ENCODE results near the gene AJUBA. TPM values are rescaled to one million over a fixed set of nuclear protein-coding genes. Genes with fewer than 3 reads are reported as not detected.
A peak's percentile ranks its signal among the peaks of the same experiment; 100 is the strongest.

Gene AJUBA
- total and polyA plus RNA-seq, 7 experiments from 2014 or later: 0.49 to 3.2 (median 1.6) TPM

- Histone ChIP-seq H3K27ac (ENCODE audit: low read depth, low read length) (no peak overlapping the region), H3K27me3 (ENCODE audit: control insufficient read depth in 2 of 2, insufficient read depth in 2 of 2, low read length in 2 of 2) (no peaks in the 10 kb centered on the region), H3K36me3 (ENCODE audit: control insufficient read depth in 2 of 3, insufficient read depth in 3 of 3, low read length in 3 of 3) (peaks cover 0 to 27% (median 0%) of the 10 kb centered on the region in 3 experiments), H3K4me1 (ENCODE audit: control insufficient read depth in 2 of 2, insufficient read depth in 2 of 2, low read length in 2 of 2) (peaks cover 0 to 8% of the 10 kb centered on the region in 2 donors), H3K9me3 (ENCODE audit: control insufficient read depth in 2 of 3, low read length in 3 of 3) (no peaks in the 10 kb centered on the region), H3K4me3 (ENCODE audit: low read length) (no peak overlapping the region)
- ChIA-PET CTCF (interaction anchor here (0.6 to 9.4 kb wide), 30 partner anchors 10 to 430 kb away, joined by 3 to 264 read pairs (median 5); partner anchors contain the start of genes CDH24, DAD1, HAUS4 and PRMT5), POLR2A (interaction anchor here (0.6 to 9.2 kb wide), 9 partner anchors 9 to 467 kb away, joined by 3 to 76 read pairs (median 4); partner anchors contain the start of genes ACIN1, C14orf119, CDH24 and PRMT5)
- Mint-ChIP-seq H3K4me3 (no peak overlapping the region), H3K27me3 (no peaks in the 10 kb centered on the region), H3K4me1 (peaks cover 0 to 5% (median 0%) of the 10 kb centered on the region in 7 donors), H3K36me3 (peaks cover 0 to 20% (median 0%) of the 10 kb centered on the region in 5 donors), H3K27ac (peak overlapping the region in 4 of 9 donors; percentile 2 to 39 (median 24)), H3K9me3 (no peaks in the 10 kb centered on the region)
- ATAC-seq (peak; percentile 79), DNase-seq (peak; percentile 65 to 87 (median 82))
- intact Hi-C loops (cut with micrococcal nuclease): loop anchor here (1.0 to 10.0 kb wide), 6 partner anchors 8 to 201 kb away; partner anchors contain the start of gene SLC7A8 (in 1 of the 2)
Observed at GRCh38 chr14:22986508-22987054, 4.2 kb upstream of the AJUBA start.

- Mint-ChIP-seq H3K9me3 (no peaks in the 10 kb centered on the region), H3K4me1 (peaks cover 0 to 5% (median 0%) of the 10 kb centered on the region in 7 donors), H3K36me3 (peaks cover 0 to 20% (median 0%) of the 10 kb centered on the region in 5 donors), H3K4me3 (peak overlapping the region in 1 of 10 donors; percentile 9), H3K27ac (peak overlapping the region in 2 of 9 donors; percentile 14 to 39), H3K27me3 (peaks cover 0 to under 1% (median 0%) of the 10 kb centered on the region in 5 donors)
- no peak for ATAC-seq
- Histone ChIP-seq H3K27me3 (ENCODE audit: control insufficient read depth in 2 of 2, insufficient read depth in 2 of 2, low read length in 2 of 2) (no peaks in the 10 kb centered on the region), H3K27ac (ENCODE audit: low read depth, low read length) (no peak overlapping the region), H3K9me3 (ENCODE audit: control insufficient read depth in 2 of 3, low read length in 3 of 3) (no peaks in the 10 kb centered on the region), H3K4me1 (ENCODE audit: control insufficient read depth in 2 of 2, insufficient read depth in 2 of 2, low read length in 2 of 2) (peaks cover 0 to 8% of the 10 kb centered on the region in 2 donors), H3K36me3 (ENCODE audit: control insufficient read depth in 2 of 3, insufficient read depth in 3 of 3, low read length in 3 of 3) (peaks cover 0 to 27% (median 0%) of the 10 kb centered on the region in 3 experiments), H3K4me3 (ENCODE audit: low read length) (no peak overlapping the region)
- POLR2A ChIA-PET: interaction anchor here (0.8 to 9.2 kb wide), 9 partner anchors 10 to 467 kb away, joined by 3 to 76 read pairs (median 4); partner anchors contain the start of genes ACIN1, C14orf119, CDH24 and PRMT5
- DNase-seq: no peak
- CTCF ChIA-PET: interaction anchor here (0.6 to 9.4 kb wide), 32 partner anchors 11 to 429 kb away, joined by 3 to 264 read pairs (median 5); partner anchors contain the start of genes CDH24, DAD1, HAUS4 and PRMT5
- intact Hi-C loops (cut with micrococcal nuclease): loop anchor here (1.0 to 10.0 kb wide), 6 partner anchors 8 to 201 kb away; partner anchors contain the start of gene SLC7A8 (in 1 of the 2)
Observed at GRCh38 chr14:22985894-22986507, 3.6 kb upstream of the AJUBA start.

- H3K9me3 Mint-ChIP-seq: no peaks in the 10 kb centered on the region
- DNase-seq (no peak), ATAC-seq (no peak)
- Histone ChIP-seq H3K4me1 (ENCODE audit: control insufficient read depth in 2 of 2, insufficient read depth in 2 of 2, low read length in 2 of 2) (peaks cover 0 to 8% of the 10 kb centered on the region in 2 donors), H3K36me3 (ENCODE audit: control insufficient read depth in 2 of 3, insufficient read depth in 3 of 3, low read length in 3 of 3) (peaks cover 0 to 27% (median 0%) of the 10 kb centered on the region in 3 experiments), H3K27me3 (ENCODE audit: control insufficient read depth in 2 of 2, insufficient read depth in 2 of 2, low read length in 2 of 2) (no peaks in the 10 kb centered on the region), H3K27ac (ENCODE audit: low read depth, low read length) (no peak overlapping the region), H3K9me3 (ENCODE audit: control insufficient read depth in 2 of 3, low read length in 3 of 3) (no peaks in the 10 kb centered on the region), H3K4me3 (ENCODE audit: low read length) (no peak overlapping the region)
- H3K27ac Mint-ChIP-seq: no peak overlapping the region
- peaks cover 0 to 6% (median 3%) of the 10 kb centered on the region in 7 donors for H3K4me1 Mint-ChIP-seq
- H3K27me3 Mint-ChIP-seq: peaks cover 0 to 4% (median 0%) of the 10 kb centered on the region in 5 donors
- ChIA-PET POLR2A (interaction anchor here (1.0 to 9.2 kb wide), 5 partner anchors 11 to 84 kb away, joined by 3 to 76 read pairs (median 5); partner anchors contain the start of gene CDH24), CTCF (interaction anchor here (0.8 to 9.4 kb wide), 17 partner anchors 11 to 428 kb away, joined by 3 to 264 read pairs (median 7); partner anchors contain the start of genes CDH24 and RBM23)
- intact Hi-C loops (cut with micrococcal nuclease): loop anchor here (5.0 to 10.0 kb wide), 4 partner anchors 42 to 1073 kb away; partner anchors contain the start of gene SLC7A8 (in 1 of the 2)
- H3K4me3 Mint-ChIP-seq: no peak overlapping the region
- peaks cover 0 to 20% (median 0%) of the 10 kb centered on the region in 5 donors for H3K36me3 Mint-ChIP-seq
Observed at GRCh38 chr14:22984959-22985658, 2.8 kb upstream of the AJUBA start.

GRCh38 chr14:22981876-22982476 lies 375 bp downstream of the AJUBA start:
- peaks cover 0 to 24% (median 0%) of the 10 kb centered on the region in 5 donors for H3K27me3 Mint-ChIP-seq
- CTCF ChIA-PET: interaction anchor here (0.5 to 9.4 kb wide), 16 partner anchors 8 to 1063 kb away, joined by 3 to 264 read pairs (median 4); partner anchors contain the start of gene CDH24
- intact Hi-C loops (cut with micrococcal nuclease): loop anchor here (1.0 to 10.0 kb wide), 4 partner anchors 113 to 1070 kb away; partner anchors contain the start of genes ACIN1 (in 1 of the 2), C14orf119 (in 1 of the 2) and SLC7A8 (in 1 of the 2)
- H3K4me3 Mint-ChIP-seq: peak overlapping the region in 5 of 10 donors; percentile 37 to 86 (median 78)
- Histone ChIP-seq H3K27me3 (ENCODE audit: control insufficient read depth in 2 of 2, insufficient read depth in 2 of 2, low read length in 2 of 2) (no peaks in the 10 kb centered on the region), H3K27ac (ENCODE audit: low read depth, low read length) (peak overlapping the region; percentile 53), H3K36me3 (ENCODE audit: control insufficient read depth in 2 of 3, insufficient read depth in 3 of 3, low read length in 3 of 3) (peaks cover 0 to 8% (median 0%) of the 10 kb centered on the region in 3 experiments), H3K4me1 (ENCODE audit: control insufficient read depth in 2 of 2, insufficient read depth in 2 of 2, low read length in 2 of 2) (peaks cover 0 to 8% of the 10 kb centered on the region in 2 donors), H3K9me3 (ENCODE audit: control insufficient read depth in 2 of 3, low read length in 3 of 3) (no peaks in the 10 kb centered on the region), H3K4me3 (ENCODE audit: low read length) (peak overlapping the region; percentile 76)
- peaks cover 0 to 13% (median 9%) of the 10 kb centered on the region in 7 donors for H3K4me1 Mint-ChIP-seq
- ATAC-seq (no peak), DNase-seq (peak in 3 of 9 donors; percentile 10 to 21 (median 12))
- peak overlapping the region in 2 of 9 donors; percentile 44 to 68 for H3K27ac Mint-ChIP-seq
- peaks cover 0 to 3% (median 0%) of the 10 kb centered on the region in 5 donors for H3K36me3 Mint-ChIP-seq
- H3K9me3 Mint-ChIP-seq: no peaks in the 10 kb centered on the region
- POLR2A ChIA-PET: interaction anchor here (0.6 to 9.2 kb wide), 10 partner anchors 13 to 458 kb away, joined by 3 to 76 read pairs (median 4); partner anchors contain the start of genes ACIN1, C14orf119, CDH24 and PRMT5

DNA sequence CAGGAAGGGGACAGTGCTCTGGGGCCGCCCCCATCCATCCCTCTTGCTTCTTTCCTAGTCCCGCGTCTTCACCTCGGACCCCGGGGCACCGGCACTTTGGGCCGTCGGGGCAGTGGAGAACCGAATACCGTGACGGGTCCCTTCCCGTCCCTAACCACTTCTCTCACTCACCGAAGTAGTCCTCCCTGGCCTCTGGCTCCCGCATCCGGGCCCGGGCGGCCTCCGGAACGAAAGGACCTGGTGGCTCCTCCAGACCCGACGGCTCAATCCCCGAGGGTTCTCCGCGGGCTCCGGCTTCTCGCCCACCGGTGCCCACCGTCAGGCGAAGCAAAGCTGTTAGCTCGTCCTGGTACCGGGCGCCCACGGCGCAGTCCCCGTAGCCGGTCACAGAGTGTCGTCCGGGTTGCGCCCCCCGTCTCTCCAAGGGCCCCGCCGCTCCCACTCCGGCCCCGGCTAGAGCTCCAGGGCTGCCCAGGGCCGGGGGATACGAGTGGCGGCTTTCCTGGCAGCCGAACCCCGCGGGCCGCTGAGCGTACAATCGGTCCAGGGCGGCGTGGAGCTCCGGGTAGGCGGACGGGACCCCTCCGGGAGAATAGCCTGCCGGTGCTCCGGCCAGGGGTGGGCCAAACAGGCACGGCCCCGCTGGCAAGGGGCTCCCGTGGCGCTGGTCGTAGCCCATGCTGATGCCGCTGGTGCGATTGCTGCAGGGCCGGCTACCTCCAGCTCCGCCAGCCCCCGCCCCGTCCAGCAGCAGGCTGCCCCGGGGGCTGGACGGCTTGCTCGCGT lies 1.1 kb downstream of the AJUBA start:
- peak overlapping the region in 1 of 9 donors; percentile 39 for H3K27ac Mint-ChIP-seq
- intact Hi-C loops (cut with micrococcal nuclease): loop anchor here in 1 of 2 donors (5.0 to 10.0 kb wide), 2 partner anchors 204 to 1069 kb away; partner anchors contain the start of gene SLC7A8

More for the DNA sequence above, 1.1 kb downstream of the AJUBA start:
- Mint-ChIP-seq H3K36me3 (peaks cover 0 to 3% (median 0%) of the 10 kb centered on the region in 5 donors), H3K9me3 (no peaks in the 10 kb centered on the region), H3K4me1 (peaks cover 0 to 12% (median 9%) of the 10 kb centered on the region in 7 donors), H3K27me3 (peaks cover 0 to 29% (median 0%) of the 10 kb centered on the region in 5 donors), H3K4me3 (peak overlapping the region in 8 of 10 donors; percentile 52 to 80 (median 74))
- ChIA-PET POLR2A (interaction anchor here (0.6 to 9.2 kb wide), 6 partner anchors 41 to 113 kb away, joined by 3 to 76 read pairs (median 4); partner anchors contain the start of genes ACIN1, C14orf119, CDH24 and PRMT5), CTCF (interaction anchor here (0.5 to 9.4 kb wide), 9 partner anchors 7 to 410 kb away, joined by 3 to 264 read pairs (median 19); partner anchors contain the start of gene CDH24)
- H3K9me3 ChIP-seq (ENCODE audit: control insufficient read depth in 2 of 3, low read length in 3 of 3): no peaks in the 10 kb centered on the region
- H3K27me3 ChIP-seq (ENCODE audit: control insufficient read depth in 2 of 2, insufficient read depth in 2 of 2, low read length in 2 of 2): no peaks in the 10 kb centered on the region
- H3K36me3 ChIP-seq (ENCODE audit: control insufficient read depth in 2 of 3, insufficient read depth in 3 of 3, low read length in 3 of 3): peaks cover 0 to 5% (median 0%) of the 10 kb centered on the region in 3 experiments
- ATAC-seq (peak; percentile 12), DNase-seq (peak in 7 of 9 donors; percentile 21 to 36 (median 26))
- H3K4me1 ChIP-seq (ENCODE audit: control insufficient read depth in 2 of 2, insufficient read depth in 2 of 2, low read length in 2 of 2): peaks cover 0 to 8% of the 10 kb centered on the region in 2 donors
- peak overlapping the region; percentile 76 for H3K4me3 ChIP-seq (ENCODE audit: low read length)
- no peak overlapping the region for H3K27ac ChIP-seq (ENCODE audit: low read depth, low read length)

Data from naive thymus-derived CD4-positive, alpha-beta T cell (primary cell).